GM21360 (cell line): ENCODE data around the gene C1orf50.
A peak's percentile ranks its signal among the peaks of the same experiment; 100 is the strongest.
"Not testable (repeated sequence)": the region's sequence is repeated elsewhere in the genome, so short reads cannot be mapped to it uniquely, and the experiment has no call there.

Experiments used
- ATAC-seq: cut with Tn5 transposase; IDR thresholded peaks from one replicate; pipeline ENCODE4 v1.9.1; 2021; ENCODE audit warnings: mild to moderate bottlenecking, moderate library complexity; ENCODE audit not compliant: unreplicated experiment

C1orf50 gene

GRCh38 chr1:42766741-42767509 lies at the start of gene C1orf50, which contains the start of gene P3H1:
C1orf50 (plus strand) TSS chr1:42767249; CDS start chr1:42767312, 63 bp downstream.
P3H1 (minus strand) TSS chr1:42767028; CDS start chr1:42766971, 57 bp downstream.
- ATAC-seq: peak; percentile 86

DNA sequence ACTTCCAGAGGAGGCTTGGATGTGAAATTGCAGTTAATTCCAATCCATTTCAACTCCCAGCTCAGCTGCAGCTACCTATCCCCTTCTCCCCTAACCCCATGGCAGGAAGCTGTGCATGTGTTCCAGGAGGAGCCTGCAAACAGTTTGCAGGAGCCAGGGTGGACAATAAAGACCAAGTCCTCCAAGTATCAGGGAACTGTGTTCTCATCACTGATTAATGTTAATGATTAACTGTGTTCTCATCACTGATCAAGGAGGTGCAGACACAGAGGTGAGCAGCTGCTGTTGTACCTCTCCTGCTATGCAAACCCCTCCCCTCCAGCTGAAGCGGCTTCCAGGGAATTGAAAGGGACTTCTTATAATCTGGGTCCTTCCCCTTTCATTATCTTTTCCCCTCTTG lies 46.2 kb upstream of the C1orf50 start:
- ATAC-seq: no peak

GRCh38 chr1:42721926-42722325 lies 45.1 kb upstream of the C1orf50 start:
- no peak for ATAC-seq

DNA sequence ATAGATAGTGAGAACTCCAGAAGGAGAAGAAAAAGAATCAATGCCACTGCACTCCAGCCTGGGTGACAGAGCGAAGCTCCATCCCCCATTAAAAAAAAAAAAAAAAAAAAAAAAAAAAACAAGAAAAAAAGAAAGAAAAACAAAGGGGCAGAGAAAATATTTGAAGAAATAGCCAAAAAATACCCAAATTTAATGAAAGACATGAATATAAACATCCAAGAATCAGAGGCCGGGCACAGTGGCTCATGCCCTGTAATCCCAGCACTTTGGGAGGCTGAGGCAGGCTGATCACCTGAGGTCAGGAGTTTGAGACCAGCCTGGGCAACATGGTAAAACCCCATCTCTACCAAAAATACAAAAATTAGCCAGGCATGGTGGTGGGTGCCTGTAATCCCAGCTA lies 44.6 kb upstream of the C1orf50 start:
- not testable (repeated sequence) for ATAC-seq

DNA sequence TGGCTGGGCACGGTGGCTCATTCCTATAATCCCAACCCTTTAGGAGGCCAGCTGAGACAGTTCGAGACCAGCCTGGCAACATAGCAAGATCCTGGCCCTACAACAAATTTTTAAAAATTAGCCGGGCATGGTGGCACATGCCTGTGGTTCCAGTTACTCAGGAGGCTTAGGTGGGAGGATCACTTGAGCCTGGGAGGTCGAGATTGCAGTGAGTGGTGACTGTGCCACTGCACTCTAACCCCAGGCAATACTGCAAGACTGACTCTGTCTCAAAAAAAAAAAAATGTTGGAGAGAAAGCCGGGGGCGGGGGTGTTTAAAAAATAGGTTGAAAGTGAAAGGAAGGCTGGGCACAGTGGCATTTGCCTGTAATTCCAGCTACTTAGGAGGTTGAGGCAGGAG lies 43.5 kb upstream of the C1orf50 start:
- no peak for ATAC-seq

DNA sequence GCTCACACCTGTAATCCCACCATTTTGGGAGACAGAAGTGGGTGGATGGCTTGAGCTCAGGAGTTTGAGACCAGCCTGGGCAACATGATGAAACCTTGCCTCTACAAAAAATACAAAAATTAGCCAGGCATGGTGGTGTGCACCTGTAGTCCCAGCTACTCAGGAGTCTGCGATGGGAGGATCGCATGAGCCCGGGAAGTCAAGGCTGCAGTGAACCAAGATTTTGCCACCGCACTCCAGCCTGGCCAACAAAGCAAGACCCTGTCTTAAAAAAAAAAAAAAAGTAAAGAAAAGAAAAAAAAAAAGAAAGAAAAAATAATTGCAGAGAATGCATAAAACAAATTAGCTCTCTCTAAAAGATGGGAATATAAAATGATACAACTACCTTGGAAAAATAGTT lies 41.2 kb upstream of the C1orf50 start:
- not testable (repeated sequence) for ATAC-seq

- ATAC-seq: no peak
These were observed 37.0 kb upstream of the C1orf50 start for GRCh38 chr1:42730002-42730401.

- no peak for ATAC-seq
These were observed 36.1 kb upstream of the C1orf50 start for GRCh38 chr1:42730988-42731387.

DNA sequence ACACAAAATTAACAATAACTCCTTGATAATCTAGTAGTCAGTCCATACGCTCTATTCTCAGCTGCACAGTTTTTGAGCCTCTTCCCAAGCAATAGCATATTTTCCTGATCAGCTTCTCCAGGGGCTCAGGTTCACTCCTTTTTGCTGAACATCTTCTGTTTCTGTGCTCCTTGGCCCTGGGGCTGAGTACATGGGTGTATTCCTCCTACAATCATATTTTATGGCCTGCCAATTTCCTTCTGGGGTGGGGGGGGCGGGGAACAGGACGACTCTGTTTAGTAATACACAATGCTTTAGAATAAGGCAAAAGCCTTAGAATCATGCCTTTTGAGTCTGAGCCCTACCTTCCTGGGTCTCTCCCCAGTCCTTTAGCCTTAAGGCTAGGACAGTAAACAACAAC lies 35.5 kb upstream of the C1orf50 start:
- no peak for ATAC-seq

DNA sequence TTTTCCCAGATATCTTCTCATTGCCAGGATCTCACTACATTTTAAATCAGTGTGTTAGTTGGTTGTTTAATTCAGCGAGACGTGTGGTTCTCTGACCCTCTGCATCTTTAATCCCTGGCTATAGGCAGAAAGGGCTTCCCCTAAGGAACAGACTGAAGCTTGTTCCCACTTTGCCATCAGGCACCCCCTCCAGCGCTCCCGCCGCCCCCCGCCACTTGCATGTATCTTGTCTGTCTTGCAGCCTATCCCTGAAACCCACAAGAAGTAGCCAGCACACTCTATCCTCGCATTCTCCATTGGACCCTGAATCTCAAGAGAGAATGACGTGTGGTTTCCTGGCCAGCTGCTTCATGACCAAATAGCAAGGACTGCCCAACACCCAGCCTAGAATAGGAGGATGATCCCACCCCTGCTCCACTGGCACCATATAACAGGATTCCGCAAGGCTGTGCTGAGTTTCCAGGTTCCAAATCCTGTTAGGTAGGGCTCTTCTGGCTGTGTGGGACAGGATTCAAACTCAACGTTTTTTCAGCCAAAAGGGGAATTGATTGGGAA lies 34.8 kb upstream of the C1orf50 start:
- no peak for ATAC-seq

GRCh38 chr1:42733415-42734200 lies 33.4 kb upstream of the C1orf50 start:
- ATAC-seq: no peak

GRCh38 chr1:42734201-42735035 lies 32.6 kb upstream of the C1orf50 start:
- no peak for ATAC-seq

DNA sequence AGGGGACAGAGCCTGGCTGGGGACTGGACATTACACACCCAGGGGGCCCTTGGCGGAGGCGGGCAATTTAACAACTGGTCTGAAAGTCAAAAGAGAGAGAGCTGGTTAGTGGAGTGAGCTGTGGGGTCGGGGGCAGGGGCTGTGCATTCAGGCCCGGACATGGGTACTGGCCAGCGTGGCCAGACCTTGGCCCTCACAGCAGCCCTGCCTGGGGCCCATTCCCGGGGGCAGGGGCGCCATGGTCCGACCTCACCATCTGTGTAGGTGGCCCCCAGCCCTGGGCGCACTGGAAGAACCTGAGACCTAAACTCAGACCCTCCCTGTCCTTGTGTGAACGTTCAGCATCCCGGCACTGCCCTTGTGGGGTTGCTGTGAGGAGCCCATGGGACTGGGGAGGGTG lies 32.0 kb upstream of the C1orf50 start:
- ATAC-seq: no peak

DNA sequence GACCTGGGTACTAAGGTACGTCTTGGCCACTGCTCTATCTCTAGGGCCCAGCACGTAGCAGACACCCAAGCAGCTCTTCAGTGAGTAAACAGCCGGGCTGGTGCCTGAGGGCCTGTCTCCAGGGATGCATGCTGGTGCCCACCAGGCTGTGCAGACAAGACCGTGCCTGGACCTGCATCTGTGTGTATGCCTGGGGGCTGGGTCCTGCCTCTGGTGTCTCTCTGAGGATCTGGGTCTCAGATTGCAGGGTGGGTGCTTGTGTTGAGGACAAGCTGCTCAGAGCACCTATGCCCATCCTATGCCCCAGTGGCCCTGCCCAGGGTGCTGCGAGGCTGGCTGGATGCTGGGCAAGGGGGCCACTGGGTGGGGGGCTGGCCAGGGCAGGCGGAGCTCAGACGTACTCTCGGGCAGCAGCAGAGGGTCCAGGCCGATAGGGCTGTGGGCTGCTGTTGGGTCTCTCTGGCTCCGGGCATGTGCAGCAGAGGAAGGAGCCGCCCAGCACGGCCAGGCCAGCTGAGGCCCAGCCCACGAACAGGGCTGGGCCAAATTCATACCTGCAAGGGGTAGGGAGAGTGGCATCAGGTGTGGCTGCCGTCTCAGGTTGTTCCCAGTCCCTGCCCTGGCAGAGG lies 31.5 kb upstream of the C1orf50 start:
- ATAC-seq: no peak

GRCh38 chr1:42736152-42736551 lies 30.9 kb upstream of the C1orf50 start:
- ATAC-seq: no peak

GRCh38 chr1:42736571-42737200 lies 30.4 kb upstream of the C1orf50 start:
- ATAC-seq: no peak

- no peak for ATAC-seq
These were observed 29.8 kb upstream of the C1orf50 start for GRCh38 chr1:42737257-42737656.

GRCh38 chr1:42737986-42738677 lies 28.9 kb upstream of the C1orf50 start:
- ATAC-seq: no peak

GRCh38 chr1:42738678-42739226 lies 28.3 kb upstream of the C1orf50 start:
- ATAC-seq: no peak
